ENCODE results near the gene RIPOR3. TPM values are rescaled to one million over a fixed set of nuclear protein-coding genes. Genes with fewer than 3 reads are reported as not detected.

The RIPOR3 gene
- total RNA-seq, 1 experiment from 2014 or later, result 0.47 TPM

GRCh38 chr20:50593005-50593335 is 98.4 kb downstream of the RIPOR3 start:
- no peak for DNase-seq (ENCODE audit: low read depth)
- in situ Hi-C loops (cut with HindIII; ENCODE audit: low pct_unique_long_range_greater_than_20kb, low sequenced_read_pairs), result no loop called here

DNA sequence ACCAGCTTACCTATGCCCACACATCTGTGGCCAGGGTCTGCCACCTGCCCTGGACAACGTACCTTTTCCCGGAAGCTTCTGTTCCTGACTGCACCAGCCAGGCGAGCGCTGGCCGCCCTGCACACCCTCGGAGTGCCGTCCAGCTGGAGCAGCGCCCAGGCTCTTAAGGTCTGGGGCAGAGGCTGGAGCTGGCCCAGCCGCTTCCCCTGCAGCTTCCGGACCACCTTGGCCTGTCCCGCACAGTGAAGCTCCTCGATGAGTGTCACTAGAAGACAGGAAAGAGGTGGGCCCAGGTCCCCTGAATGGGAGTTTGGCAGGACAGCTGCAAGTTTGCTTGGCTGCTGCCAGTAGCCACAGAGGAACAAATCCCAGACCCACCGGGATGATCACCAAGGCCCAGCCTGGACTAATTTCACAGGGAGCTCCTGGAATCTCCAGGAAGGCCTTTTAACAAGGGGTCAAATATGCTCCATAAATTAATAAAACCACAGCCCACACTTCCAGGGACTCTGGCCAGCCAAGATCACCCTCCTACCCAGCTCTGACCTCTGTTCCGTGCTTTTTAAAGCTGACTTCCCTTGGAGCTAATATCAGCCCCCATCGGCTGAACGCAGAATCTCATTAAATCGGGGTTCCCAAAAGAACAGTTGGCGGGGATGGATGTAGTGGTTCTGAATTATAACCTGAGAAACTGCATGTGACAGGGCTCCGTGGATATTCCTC is 98.9 kb downstream of the RIPOR3 start:
- in situ Hi-C loops (cut with HindIII; ENCODE audit: low pct_unique_long_range_greater_than_20kb, low sequenced_read_pairs), result no loop called here
- DNase-seq (ENCODE audit: low read depth), result no peak

GRCh38 chr20:50591233-50591852 is 100.0 kb downstream of the RIPOR3 start:
- in situ Hi-C loops (cut with HindIII; ENCODE audit: low pct_unique_long_range_greater_than_20kb, low sequenced_read_pairs), result no loop called here
- DNase-seq (ENCODE audit: low read depth), result no peak

- in situ Hi-C loops (cut with HindIII; ENCODE audit: low pct_unique_long_range_greater_than_20kb, low sequenced_read_pairs), result no loop called here
- DNase-seq (ENCODE audit: low read depth), result no peak
Measured at GRCh38 chr20:50590348-50590664, 101.0 kb downstream of the RIPOR3 start.

DNA sequence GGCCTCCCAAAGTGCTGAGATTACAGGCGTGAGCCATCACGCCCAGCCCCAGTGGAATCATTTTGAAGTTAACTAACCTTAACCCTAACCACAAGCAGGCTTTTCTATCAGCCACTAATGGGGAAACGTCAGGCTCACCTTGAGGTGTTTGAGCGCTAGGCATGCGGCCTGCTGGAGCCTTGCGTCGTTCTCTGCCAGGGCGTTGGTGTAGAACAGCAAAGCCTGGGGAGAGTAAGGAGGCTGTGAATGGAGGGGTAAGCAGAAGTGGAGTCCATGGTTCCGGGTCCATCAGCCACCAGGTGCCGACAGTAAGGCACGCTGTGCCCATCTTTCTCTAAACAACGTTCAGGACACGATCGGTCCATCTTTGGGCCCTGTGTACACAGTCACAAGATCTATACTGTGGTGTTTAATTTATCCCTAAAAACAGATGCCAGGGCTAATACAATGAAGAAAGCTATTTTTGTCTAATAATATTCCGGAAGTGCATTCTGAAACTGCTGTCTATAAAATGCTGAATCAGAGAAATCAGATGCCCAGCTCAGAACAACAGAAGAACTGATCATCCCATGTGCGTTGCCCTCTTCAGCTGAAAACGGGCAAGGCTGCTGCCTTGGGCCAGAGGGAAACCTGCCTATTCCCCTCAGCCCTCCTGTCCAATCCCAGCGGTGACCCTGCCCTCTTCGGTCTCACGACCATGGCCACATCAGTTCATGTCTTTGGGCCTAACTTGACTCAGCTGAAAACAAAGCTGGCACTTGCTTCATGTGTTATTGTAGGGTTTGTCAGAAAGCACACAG is 101.6 kb downstream of the RIPOR3 start:
- in situ Hi-C loops (cut with HindIII; ENCODE audit: low pct_unique_long_range_greater_than_20kb, low sequenced_read_pairs), result no loop called here

DNA sequence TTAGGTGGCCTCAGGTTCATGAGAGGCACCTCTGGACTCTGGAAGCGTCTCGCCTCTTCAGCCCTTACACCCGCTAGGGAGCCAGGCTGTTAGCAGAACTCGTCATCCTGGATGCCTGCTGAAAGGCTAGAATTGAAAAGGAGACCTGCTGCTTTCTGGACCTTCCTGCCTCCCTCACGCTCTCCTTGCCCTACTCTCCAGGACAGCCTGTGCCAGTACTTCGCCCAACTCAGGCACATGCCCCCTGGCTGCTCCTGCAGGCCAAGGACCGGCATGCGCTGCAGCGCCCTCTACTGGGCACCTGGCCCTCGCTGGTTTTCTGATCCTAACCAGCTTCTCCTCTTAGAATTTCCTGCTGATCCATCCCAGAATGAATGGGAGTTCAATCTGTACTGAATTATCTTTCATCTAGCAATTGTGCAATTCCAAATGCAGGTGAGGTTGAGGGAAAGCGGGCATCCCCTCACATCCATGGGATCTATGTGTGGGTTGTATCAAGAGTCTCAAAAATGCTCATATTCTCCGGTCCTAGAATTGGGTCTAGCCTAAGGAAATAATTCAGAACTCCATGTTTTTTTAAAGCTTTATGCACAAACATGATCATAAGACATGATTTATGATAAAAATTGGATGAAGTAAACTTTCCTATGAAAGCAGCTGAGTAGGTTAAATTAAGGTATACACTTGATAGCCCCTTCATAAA is 103.2 kb downstream of the RIPOR3 start:
- in situ Hi-C loops (cut with HindIII; ENCODE audit: low pct_unique_long_range_greater_than_20kb, low sequenced_read_pairs), result no loop called here
- DNase-seq (ENCODE audit: low read depth), result peak; percentile 43

More for the DNA sequence above, 101.6 kb downstream of the RIPOR3 start:
- no peak for DNase-seq (ENCODE audit: low read depth)

- no peak for DNase-seq (ENCODE audit: low read depth)
- in situ Hi-C loops (cut with HindIII; ENCODE audit: low pct_unique_long_range_greater_than_20kb, low sequenced_read_pairs), result no loop called here
Measured at GRCh38 chr20:50587291-50587961, 103.9 kb downstream of the RIPOR3 start.

DNA sequence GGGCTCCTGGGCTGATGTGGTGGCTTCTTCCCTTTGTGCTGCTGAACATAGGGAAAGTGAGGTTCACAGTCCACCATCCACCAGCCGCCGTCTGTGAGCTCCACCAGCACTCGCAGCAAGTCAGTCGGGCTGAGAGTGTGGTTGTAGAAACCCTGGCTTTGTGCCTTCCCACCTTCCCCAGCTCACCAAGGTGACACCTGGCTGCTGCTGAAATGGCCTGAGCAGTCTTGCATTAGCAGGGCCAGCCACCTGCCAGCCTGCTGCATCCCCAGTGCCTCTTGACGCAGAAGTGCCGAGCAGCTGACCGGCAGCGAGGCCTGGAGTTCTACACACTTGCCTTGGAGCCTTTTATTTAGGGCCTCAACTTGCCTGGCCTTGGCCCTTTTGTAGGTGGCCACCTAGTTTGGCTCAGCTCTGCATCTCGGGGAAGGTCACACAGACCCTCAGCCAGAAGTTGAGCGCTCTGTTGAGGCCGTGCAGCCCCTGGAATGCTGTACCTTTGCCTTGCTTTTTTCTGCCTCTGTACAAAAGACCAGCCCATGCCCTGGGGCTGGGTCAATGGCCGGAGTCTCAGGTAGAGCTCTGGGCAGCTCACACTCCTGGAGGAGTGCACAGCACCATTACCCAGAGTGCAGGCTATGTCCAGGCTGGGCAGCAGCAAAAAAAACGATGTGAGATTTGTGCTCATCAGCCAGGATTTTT is 104.7 kb downstream of the RIPOR3 start:
- in situ Hi-C loops (cut with HindIII; ENCODE audit: low pct_unique_long_range_greater_than_20kb, low sequenced_read_pairs), result no loop called here
- no peak for DNase-seq (ENCODE audit: low read depth)

DNA sequence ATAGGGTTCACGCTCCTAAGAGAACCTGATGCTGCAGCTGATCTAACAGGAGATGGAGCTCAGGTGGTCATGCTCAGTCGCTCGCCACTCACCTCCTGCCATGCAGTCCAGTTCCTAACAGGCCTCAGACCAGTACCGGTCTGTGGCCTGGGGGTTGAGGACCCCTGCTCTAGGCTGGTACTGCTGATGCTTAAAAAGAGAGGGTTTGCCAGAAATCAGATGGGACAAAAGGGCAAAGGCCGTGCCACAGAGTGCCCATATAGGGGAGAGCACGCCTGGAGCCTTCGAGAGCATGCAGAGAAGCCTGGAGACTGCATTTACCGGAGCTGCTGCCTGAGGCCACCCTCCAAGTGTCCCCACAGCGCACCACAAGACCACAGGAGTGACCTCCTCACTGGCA is 105.7 kb downstream of the RIPOR3 start:
- DNase-seq (ENCODE audit: low read depth), result no peak
- in situ Hi-C loops (cut with HindIII; ENCODE audit: low pct_unique_long_range_greater_than_20kb, low sequenced_read_pairs), result no loop called here

GRCh38 chr20:50585214-50585613 is 106.1 kb downstream of the RIPOR3 start:
- in situ Hi-C loops (cut with HindIII; ENCODE audit: low pct_unique_long_range_greater_than_20kb, low sequenced_read_pairs), result no loop called here
- no peak for DNase-seq (ENCODE audit: low read depth)

DNA sequence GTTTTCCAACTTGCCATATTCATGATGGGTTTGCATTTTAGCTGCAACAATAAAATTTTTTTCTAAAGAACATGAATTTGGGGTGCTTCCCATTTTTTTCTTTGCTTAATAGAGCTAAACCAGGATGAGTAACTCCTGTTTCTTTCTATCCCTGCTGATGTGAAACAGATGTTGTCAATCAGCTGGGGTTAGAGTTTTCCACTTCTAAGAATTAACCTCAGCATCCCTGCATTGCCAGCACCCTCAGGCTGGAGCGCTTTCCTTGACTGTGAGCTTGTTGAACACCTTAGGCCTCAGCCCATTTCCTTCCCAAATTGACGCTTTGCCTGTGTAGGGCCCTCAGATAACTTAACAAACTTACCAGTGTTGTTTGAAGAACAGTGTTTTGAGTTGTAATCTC is 106.7 kb downstream of the RIPOR3 start:
- no peak for DNase-seq (ENCODE audit: low read depth)
- in situ Hi-C loops (cut with HindIII; ENCODE audit: low pct_unique_long_range_greater_than_20kb, low sequenced_read_pairs), result no loop called here

GRCh38 chr20:50583442-50584150 is 107.7 kb downstream of the RIPOR3 start:
- in situ Hi-C loops (cut with HindIII; ENCODE audit: low pct_unique_long_range_greater_than_20kb, low sequenced_read_pairs), result no loop called here
- DNase-seq (ENCODE audit: low read depth), result no peak

DNA sequence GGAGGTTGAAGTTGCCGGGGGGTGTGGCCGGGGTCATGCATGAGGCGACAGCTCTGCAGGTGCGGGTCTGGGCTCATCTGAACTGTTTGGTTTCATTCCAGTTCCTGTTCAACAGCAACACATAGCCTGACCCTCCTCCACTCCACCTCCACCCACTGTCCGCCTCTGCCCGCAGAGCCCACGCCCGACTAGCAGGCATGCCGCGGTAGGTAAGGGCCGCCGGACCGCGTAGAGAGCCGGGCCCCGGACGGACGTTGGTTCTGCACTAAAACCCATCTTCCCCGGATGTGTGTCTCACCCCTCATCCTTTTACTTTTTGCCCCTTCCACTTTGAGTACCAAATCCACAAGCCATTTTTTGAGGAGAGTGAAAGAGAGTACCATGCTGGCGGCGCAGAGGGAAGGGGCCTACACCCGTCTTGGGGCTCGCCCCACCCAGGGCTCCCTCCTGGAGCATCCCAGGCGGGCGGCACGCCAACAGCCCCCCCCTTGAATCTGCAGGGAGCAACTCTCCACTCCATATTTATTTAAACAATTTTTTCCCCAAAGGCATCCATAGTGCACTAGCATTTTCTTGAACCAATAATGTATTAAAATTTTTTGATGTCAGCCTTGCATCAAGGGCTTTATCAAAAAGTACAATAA is 108.6 kb downstream of the RIPOR3 start:
- DNase-seq (ENCODE audit: low read depth), result no peak
- in situ Hi-C loops (cut with HindIII; ENCODE audit: low pct_unique_long_range_greater_than_20kb, low sequenced_read_pairs), result no loop called here

GRCh38 chr20:50582092-50582491 is 109.2 kb downstream of the RIPOR3 start:
- DNase-seq (ENCODE audit: low read depth), result no peak
- in situ Hi-C loops (cut with HindIII; ENCODE audit: low pct_unique_long_range_greater_than_20kb, low sequenced_read_pairs), result no loop called here

DNA sequence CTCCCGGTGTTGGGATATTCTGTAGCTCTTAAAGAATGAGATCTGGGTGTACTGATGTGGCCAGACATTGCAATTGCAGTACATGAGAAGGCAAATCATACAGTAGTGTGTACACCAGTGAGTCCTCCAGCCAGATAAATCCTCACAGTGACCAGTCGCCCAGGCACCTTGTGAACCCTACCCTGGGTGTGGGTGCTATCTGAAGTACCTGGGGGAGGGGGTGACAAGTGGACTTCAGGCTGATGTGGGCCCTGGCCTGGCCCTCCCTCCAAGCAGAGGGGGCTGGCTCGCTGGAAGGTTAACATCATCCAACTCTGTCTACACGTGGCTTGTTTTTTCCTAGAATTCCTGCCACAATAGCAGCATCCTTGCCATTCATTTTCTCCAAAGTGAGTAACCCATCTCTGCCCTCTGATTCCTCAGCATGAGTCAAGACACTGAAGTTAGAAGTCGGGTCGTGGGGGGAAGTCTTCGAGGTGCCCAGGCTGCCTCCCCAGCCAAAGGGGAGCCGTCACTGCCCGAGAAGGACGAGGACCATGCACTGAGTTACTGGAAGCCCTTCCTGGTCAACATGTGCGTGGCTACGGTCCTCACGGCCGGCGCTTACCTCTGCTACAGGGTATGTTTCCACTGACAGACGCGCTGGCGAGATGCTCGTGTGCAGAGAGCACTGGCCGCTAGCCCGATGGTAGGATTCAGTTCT is 110.3 kb downstream of the RIPOR3 start:
- in situ Hi-C loops (cut with HindIII; ENCODE audit: low pct_unique_long_range_greater_than_20kb, low sequenced_read_pairs), result no loop called here
- no peak for DNase-seq (ENCODE audit: low read depth)

- in situ Hi-C loops (cut with HindIII; ENCODE audit: low pct_unique_long_range_greater_than_20kb, low sequenced_read_pairs), result no loop called here
- peak; percentile 54 for DNase-seq (ENCODE audit: low read depth)
Measured at GRCh38 chr20:50580016-50580747, 111.2 kb downstream of the RIPOR3 start.
